ENCODE data around the gene ALKBH6. TPM values are rescaled to one million over a fixed set of nuclear protein-coding genes. Genes with fewer than 3 reads are reported as not detected.

Gene ALKBH6
- total RNA-seq, 2 donors from 2014 or later: 16.2 to 16.5 TPM

GRCh38 chr19:36010402-36010801 is 3.6 kb downstream of the ALKBH6 start:
- no peaks in the 10 kb centered on the region for H3K9me3 ChIP-seq
- H3K4me3 ChIP-seq: no peak overlapping the region
- H3K27ac ChIP-seq: no peak overlapping the region
- H3K4me1 ChIP-seq: peaks cover 0 to 32% of the 10 kb centered on the region in 2 donors
- H3K27me3 ChIP-seq: no peaks in the 10 kb centered on the region
- DNase-seq (ENCODE audit: low spot score): no peak
- no peaks in the 10 kb centered on the region for H3K36me3 ChIP-seq
- TF ChIP-seq, protein P1, sequence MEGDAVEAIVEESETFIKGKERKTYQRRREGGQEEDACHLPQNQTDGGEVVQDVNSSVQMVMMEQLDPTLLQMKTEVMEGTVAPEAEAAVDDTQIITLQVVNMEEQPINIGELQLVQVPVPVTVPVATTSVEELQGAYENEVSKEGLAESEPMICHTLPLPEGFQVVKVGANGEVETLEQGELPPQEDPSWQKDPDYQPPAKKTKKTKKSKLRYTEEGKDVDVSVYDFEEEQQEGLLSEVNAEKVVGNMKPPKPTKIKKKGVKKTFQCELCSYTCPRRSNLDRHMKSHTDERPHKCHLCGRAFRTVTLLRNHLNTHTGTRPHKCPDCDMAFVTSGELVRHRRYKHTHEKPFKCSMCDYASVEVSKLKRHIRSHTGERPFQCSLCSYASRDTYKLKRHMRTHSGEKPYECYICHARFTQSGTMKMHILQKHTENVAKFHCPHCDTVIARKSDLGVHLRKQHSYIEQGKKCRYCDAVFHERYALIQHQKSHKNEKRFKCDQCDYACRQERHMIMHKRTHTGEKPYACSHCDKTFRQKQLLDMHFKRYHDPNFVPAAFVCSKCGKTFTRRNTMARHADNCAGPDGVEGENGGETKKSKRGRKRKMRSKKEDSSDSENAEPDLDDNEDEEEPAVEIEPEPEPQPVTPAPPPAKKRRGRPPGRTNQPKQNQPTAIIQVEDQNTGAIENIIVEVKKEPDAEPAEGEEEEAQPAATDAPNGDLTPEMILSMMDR (IDR thresholded peaks at IDR 0.05): no peak

DNA sequence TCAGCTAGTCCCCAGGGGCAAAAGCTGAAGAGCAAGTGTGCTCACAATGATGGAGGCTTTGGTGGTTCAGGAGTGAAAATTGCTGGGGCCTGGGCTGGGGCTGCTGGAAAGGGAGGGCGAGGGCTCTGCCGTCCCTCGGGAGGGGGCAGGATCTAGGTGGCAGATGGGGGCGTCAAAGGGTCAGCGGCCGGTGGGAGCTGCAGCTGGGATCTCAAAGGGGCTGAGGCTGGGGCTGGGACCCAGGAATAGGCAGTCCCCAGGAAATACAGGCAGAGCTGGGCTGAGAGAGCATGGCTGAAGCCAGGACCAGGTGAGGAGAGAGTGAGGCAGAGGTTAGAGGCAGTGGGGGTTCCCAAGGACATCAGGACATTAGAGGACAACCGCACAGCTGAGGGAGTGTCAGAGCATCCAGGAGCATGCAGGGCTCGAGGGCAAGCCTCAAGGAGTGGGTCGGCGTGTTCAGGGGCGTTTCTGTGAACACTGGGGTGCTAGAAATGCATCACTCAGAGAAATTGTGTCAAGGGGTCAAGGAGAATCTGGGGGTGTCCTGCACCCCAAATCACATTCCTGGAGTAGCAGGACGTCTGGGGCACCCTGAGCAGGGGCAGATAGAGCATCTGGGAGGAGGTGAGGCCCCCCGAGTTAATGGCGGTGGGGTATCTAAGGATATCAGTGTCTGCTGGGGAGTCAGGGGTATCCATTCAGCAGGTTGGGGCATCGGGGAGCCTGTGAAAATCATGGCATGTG is 4.2 kb downstream of the ALKBH6 start:
- H3K9me3 ChIP-seq: no peaks in the 10 kb centered on the region
- no peak for DNase-seq (ENCODE audit: low spot score)
- H3K4me3 ChIP-seq: peak overlapping the region; percentile 34 to 52
- TF ChIP-seq, protein P1 (IDR thresholded peaks at IDR 0.05): no peak
- H3K27me3 ChIP-seq: no peaks in the 10 kb centered on the region
- peak overlapping the region in 1 of 2 donors; percentile 54 for H3K27ac ChIP-seq
- peaks cover 0 to 31% of the 10 kb centered on the region in 2 donors for H3K4me1 ChIP-seq
- H3K36me3 ChIP-seq: no peaks in the 10 kb centered on the region

DNA sequence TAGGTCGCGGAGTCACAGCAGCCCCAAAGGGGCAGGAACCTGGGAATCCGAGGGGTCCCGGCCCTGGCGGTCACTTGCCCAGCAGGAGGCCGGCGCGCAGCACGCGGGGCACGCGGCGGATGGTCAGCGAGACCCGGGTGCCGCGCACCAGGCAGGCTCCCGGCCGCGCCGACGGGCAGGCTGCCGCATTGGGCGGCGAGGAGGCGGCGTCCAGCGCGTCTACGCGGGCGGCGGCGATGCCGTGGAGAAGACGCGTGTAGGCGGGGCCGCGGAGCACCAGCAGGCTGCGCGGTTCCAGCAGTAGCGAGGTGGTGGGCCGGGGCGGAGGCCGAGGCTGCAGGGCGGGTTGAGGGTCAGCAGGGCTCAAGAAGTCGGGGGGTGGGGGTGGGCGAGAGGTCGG is 4.8 kb downstream of the ALKBH6 start:
- Histone ChIP-seq H3K4me1 (peaks cover 0 to 26% of the 10 kb centered on the region in 2 donors), H3K4me3 (peak overlapping the region; percentile 34 to 52), H3K27ac (peak overlapping the region in 1 of 2 donors; percentile 54), H3K36me3 (no peaks in the 10 kb centered on the region), H3K9me3 (no peaks in the 10 kb centered on the region), H3K27me3 (no peaks in the 10 kb centered on the region)
- TF ChIP-seq, protein P1 (IDR thresholded peaks at IDR 0.05): peak in 1 of 2 donors; percentile 12
- peak; percentile 75 for DNase-seq (ENCODE audit: low spot score)

- Histone ChIP-seq H3K9me3 (no peaks in the 10 kb centered on the region), H3K27me3 (no peaks in the 10 kb centered on the region), H3K27ac (peak within 1 kb of the TSS in 1 of 2 donors; percentile 54), H3K36me3 (no peaks in the 10 kb centered on the region), H3K4me3 (peak within 1 kb of the TSS; percentile 34 to 52), H3K4me1 (peaks cover 0 to 22% of the 10 kb centered on the region in 2 donors)
- TF ChIP-seq, protein P1 (IDR thresholded peaks at IDR 0.05): no peak
- DNase-seq (ENCODE audit: low spot score): no peak
Observed at GRCh38 chr19:36008336-36008978, 5.6 kb downstream of the ALKBH6 start, which contains the start of gene SYNE4. TSS of gene SYNE4 (minus strand) at chr19:36008813. CDS start at chr19:36008681, 132 bp downstream.

DNA sequence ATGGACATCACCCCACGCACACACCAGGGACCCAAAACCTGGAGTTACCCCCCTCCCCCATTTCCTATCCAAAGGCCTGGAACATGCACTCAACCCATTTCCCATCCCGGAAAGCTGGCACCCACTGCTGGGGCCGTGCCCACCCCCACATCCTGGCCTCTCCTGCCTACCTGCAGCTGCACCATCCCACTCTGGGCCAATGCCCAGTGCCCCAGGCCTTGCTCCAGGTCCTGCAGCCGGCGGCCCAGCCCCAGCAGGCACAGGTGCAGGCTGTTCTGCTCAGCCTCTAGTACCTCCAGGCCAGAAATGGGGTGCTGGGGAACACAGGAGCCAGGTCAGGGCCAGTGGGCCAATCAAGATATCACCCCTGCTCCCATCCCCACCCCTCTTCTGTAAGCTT is 7.1 kb downstream of the ALKBH6 start:
- Histone ChIP-seq H3K27ac (no peak overlapping the region), H3K4me1 (peaks cover 0 to 17% of the 10 kb centered on the region in 2 donors), H3K9me3 (no peaks in the 10 kb centered on the region), H3K36me3 (no peaks in the 10 kb centered on the region), H3K27me3 (no peaks in the 10 kb centered on the region), H3K4me3 (no peak overlapping the region)
- TF ChIP-seq, protein P1 (IDR thresholded peaks at IDR 0.05): no peak
- no peak for DNase-seq (ENCODE audit: low spot score)

All from right atrium auricular region (tissue), 2 donors.